Smooth muscle cell (in vitro differentiated cells): ENCODE data around the gene SETD1A. TPM values are rescaled to one million over a fixed set of nuclear protein-coding genes. Genes with fewer than 3 reads are reported as not detected.
A peak's percentile ranks its signal among the peaks of the same experiment; 100 is the strongest.

Experiments used
- DNase-seq: peaks from one replicate; lab custom pipeline; 2025; ENCODE audit not compliant: unreplicated experiment; lab: John Stamatoyannopoulos, UW
- H2AFZ ChIP-seq: fragments of 200-600 bp; sonication (generic); 2 replicates; pipeline ENCODE4 v1.6.0; 2016; ENCODE audit warnings: antibody characterized with exemption, low read depth, mild to moderate bottlenecking
- H3F3A ChIP-seq: fragments of 200-600 bp; sonication (generic); 2 replicates; pipeline ENCODE4 v1.6.0; 2017; ENCODE audit warnings: antibody characterized with exemption, low read depth
- H3K27ac ChIP-seq: fragments of 200-600 bp; sonication (generic); 2 replicates; pipeline ENCODE4 v1.5.1; 2016; ENCODE audit warnings: low read depth, mild to moderate bottlenecking
- H3K27me3 ChIP-seq: fragments of 200-600 bp; sonication (generic); 2 replicates; pipeline ENCODE4 v1.6.1; 2016; ENCODE audit warnings: low read depth, mild to moderate bottlenecking
- H3K36me3 ChIP-seq: fragments of 200-600 bp; sonication (generic); 2 replicates; pipeline ENCODE4 v1.5.1; 2016; ENCODE audit warnings: low read depth
- H3K4me1 ChIP-seq: fragments of 200-600 bp; sonication (generic); 2 replicates; pipeline ENCODE4 v1.5.1; 2016; ENCODE audit warnings: low read depth
- H3K4me2 ChIP-seq: fragments of 200-600 bp; sonication (generic); 2 replicates; pipeline ENCODE4 v1.6.0; 2016; ENCODE audit warnings: mild to moderate bottlenecking
- H3K4me3 ChIP-seq: fragments of 200-600 bp; sonication (generic); 2 replicates; pipeline ENCODE4 v1.5.1; 2016; ENCODE audit warnings: mild to moderate bottlenecking
- H3K79me2 ChIP-seq: fragments of 200-600 bp; sonication (generic); 2 replicates; pipeline ENCODE4 v1.6.0; 2016; ENCODE audit warnings: low read depth, mild to moderate bottlenecking
- H3K9ac ChIP-seq: fragments of 200-600 bp; sonication (generic); 2 replicates; pipeline ENCODE4 v1.6.0; 2016; ENCODE audit warnings: low read depth
- H3K9me3 ChIP-seq: fragments of 200-600 bp; sonication (generic); replicated peaks from 2 replicates; pipeline ENCODE4 v1.5.1; 2016; ENCODE audit warnings: low read depth
- H4K20me1 ChIP-seq: fragments of 200-600 bp; sonication (generic); 2 replicates; pipeline ENCODE4 v1.6.0; 2016; ENCODE audit warnings: low read depth
- WGBS: methylation state at CpG from one replicate; pipeline ENCODE4 v1.1.7; 2016; ENCODE audit warnings: low lambda C conversion rate; 5-methylcytosine and 5-hydroxymethylcytosine counted together
- polyA plus RNA-seq: library from polyadenylated mRNA; unstranded; fragments of >200 nt; fragmentation: Nextera tagmentation; extraction: Ambion mirVana; gene quantifications from 2 replicates; pipeline ENCODE4 v1.2.1, GENCODE V29; 2016
- total RNA-seq: library from RNA; depleted of rRNA; stranded (reverse); fragments of >200 nt; gene quantifications from 2 replicates; pipeline ENCODE4 v1.2.3, GENCODE V29; 2014
- TF ChIP-seq, protein P1 (sequence below): fragments of 200-600 bp; sonication (generic); IDR thresholded peaks from 2 replicates; pipeline ENCODE4 v1.5.1; 2017; ENCODE audit warnings: borderline replicate concordance, mild to moderate bottlenecking, antibody characterized with exemption; ENCODE audit not compliant: insufficient read depth, poor library complexity, severe bottlenecking

Gene SETD1A
- total and polyA plus RNA-seq, 2 experiments from 2014 or later = 1.2 to 2.9 TPM

DNA sequence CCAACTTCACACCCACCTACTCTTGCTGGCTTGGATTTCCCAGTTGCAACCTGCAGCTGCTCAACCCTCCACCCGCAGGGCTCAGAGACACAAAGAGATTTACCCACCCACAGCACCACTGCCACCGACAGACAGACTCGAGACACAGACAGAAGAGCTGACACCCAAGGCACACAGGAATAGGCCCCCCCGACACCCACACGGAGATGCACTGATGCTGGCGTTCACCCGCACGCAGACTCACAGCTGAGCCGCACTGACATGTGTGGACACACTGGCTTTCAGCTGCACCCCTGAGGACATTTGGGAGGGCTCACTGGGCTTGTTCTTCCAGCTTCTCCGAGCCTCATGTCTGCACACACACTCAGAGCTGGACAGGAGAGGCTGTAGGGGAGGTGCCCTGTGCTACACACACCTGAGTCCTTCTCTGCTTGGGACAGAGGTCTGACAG, 44.7 kb downstream of the SETD1A start:
- no peaks in the 10 kb centered on the region for H3K79me2 ChIP-seq
- H3K4me1 ChIP-seq = peaks cover 4% of the 10 kb centered on the region
- no peaks in the 10 kb centered on the region for H3K36me3 ChIP-seq
- DNase-seq = no peak
- no peak overlapping the region for H2AFZ ChIP-seq
- peak overlapping the region; percentile 72 for H3K27ac ChIP-seq
- H4K20me1 ChIP-seq = no peaks in the 10 kb centered on the region
- H3K9me3 ChIP-seq = no peaks in the 10 kb centered on the region
- peaks cover 11% of the 10 kb centered on the region for H3F3A ChIP-seq
- H3K27me3 ChIP-seq = no peaks in the 10 kb centered on the region
- no peak overlapping the region for H3K4me2 ChIP-seq
- WGBS = 67% methylated on average over 10 of the region's 10 CpGs
- no peak overlapping the region for H3K4me3 ChIP-seq
- TF ChIP-seq, protein P1, sequence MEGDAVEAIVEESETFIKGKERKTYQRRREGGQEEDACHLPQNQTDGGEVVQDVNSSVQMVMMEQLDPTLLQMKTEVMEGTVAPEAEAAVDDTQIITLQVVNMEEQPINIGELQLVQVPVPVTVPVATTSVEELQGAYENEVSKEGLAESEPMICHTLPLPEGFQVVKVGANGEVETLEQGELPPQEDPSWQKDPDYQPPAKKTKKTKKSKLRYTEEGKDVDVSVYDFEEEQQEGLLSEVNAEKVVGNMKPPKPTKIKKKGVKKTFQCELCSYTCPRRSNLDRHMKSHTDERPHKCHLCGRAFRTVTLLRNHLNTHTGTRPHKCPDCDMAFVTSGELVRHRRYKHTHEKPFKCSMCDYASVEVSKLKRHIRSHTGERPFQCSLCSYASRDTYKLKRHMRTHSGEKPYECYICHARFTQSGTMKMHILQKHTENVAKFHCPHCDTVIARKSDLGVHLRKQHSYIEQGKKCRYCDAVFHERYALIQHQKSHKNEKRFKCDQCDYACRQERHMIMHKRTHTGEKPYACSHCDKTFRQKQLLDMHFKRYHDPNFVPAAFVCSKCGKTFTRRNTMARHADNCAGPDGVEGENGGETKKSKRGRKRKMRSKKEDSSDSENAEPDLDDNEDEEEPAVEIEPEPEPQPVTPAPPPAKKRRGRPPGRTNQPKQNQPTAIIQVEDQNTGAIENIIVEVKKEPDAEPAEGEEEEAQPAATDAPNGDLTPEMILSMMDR = no peak
- H3K9ac ChIP-seq = peak overlapping the region; percentile 20

DNA sequence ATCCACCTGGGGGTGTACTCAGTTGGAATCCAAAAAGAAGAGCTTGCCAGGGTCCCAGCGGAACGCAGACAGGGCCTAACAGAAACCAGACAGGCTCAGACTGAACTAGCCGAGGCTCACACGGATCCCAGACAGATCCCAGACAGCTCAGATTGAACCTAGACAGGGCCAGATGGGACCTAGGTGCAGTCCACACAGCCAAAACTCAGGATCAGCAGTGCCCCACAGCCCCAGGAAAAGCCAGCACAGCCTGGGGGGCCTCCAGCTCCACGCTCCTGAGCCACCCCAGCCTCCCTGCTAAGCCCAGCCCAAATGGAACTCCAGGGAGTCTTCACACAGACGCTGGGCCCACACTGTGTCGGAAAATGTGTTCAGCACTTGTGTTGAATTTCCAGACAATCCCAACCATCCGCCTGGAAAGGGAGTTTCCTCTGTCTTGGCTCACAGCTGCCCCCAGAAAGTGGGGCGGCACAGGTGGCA, 45.3 kb downstream of the SETD1A start:
- Histone ChIP-seq H3F3A (peaks cover 11% of the 10 kb centered on the region), H3K36me3 (no peaks in the 10 kb centered on the region), H3K4me2 (no peak overlapping the region), H3K27ac (peak overlapping the region; percentile 72), H3K4me1 (peaks cover 4% of the 10 kb centered on the region), H3K4me3 (no peak overlapping the region), H3K27me3 (no peaks in the 10 kb centered on the region), H4K20me1 (no peaks in the 10 kb centered on the region), H3K9ac (peak overlapping the region; percentile 20), H3K9me3 (no peaks in the 10 kb centered on the region), H2AFZ (no peak overlapping the region), H3K79me2 (no peaks in the 10 kb centered on the region)
- 72% methylated on average over 9 of the region's 9 CpGs for whole genome bisulfite sequencing
- TF ChIP-seq, protein P1 = no peak
- DNase-seq = no peak

DNA sequence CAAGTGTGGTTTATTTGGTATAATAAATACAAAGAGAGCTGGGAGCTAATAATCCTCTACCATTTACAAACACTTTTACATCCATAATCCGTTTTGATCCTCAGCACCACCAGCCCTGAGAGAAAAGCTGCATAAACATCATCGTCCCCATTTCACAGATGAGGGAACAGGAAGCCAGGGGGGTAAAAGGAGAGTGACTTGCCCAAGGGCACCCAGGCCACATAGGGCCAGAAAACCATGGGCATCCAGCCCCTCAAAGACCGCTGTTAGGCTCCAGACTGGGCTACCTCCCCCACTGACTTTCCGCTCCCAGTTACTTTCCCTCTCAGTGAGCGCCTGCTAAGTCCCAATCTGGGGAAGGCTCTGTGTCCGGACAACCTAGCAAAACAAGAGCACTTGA, 46.2 kb downstream of the SETD1A start:
- Histone ChIP-seq H3K36me3 (no peaks in the 10 kb centered on the region), H3K4me1 (peaks cover 4% of the 10 kb centered on the region), H3K9me3 (no peaks in the 10 kb centered on the region), H3K27me3 (no peaks in the 10 kb centered on the region), H3K9ac (no peak overlapping the region), H3K79me2 (no peaks in the 10 kb centered on the region), H3K27ac (no peak overlapping the region), H4K20me1 (no peaks in the 10 kb centered on the region), H3F3A (peaks cover 7% of the 10 kb centered on the region), H2AFZ (no peak overlapping the region), H3K4me3 (no peak overlapping the region), H3K4me2 (no peak overlapping the region)
- WGBS = 87% methylated on average over 6 of the region's 6 CpGs
- TF ChIP-seq, protein P1 = no peak
- DNase-seq = no peak

DNA sequence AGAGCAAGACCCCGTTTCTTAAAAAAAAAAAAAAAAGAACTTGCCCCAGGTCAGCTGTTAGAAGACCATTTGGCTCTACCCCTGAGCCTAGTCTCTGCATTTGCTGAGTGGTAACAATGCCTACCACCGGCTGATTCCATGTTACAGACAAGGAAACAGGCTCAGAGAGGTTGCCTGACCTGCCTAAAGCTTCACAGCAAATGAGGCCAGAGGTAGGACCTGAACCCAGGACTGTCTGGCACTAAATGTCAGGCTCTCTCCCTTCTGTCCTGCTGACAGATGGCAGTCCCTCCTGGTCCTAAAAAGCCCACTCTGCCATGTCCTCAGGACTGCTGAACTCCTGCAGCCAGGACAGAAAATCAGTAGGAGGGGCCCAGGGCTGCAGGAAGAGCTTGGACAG, 47.1 kb downstream of the SETD1A start:
- no peaks in the 10 kb centered on the region for H3K36me3 ChIP-seq
- DNase-seq = no peak
- WGBS = 83% methylated on average over 2 of the region's 2 CpGs
- no peaks in the 10 kb centered on the region for H3F3A ChIP-seq
- H3K79me2 ChIP-seq = no peaks in the 10 kb centered on the region
- H3K9me3 ChIP-seq = no peaks in the 10 kb centered on the region
- no peaks in the 10 kb centered on the region for H3K27me3 ChIP-seq
- no peak overlapping the region for H3K27ac ChIP-seq
- H2AFZ ChIP-seq = no peak overlapping the region
- H3K4me3 ChIP-seq = no peak overlapping the region
- no peak overlapping the region for H3K4me2 ChIP-seq
- no peaks in the 10 kb centered on the region for H4K20me1 ChIP-seq
- TF ChIP-seq, protein P1 = no peak
- H3K4me1 ChIP-seq = peaks cover 4% of the 10 kb centered on the region
- no peak overlapping the region for H3K9ac ChIP-seq
